GM21515 (cell line): ENCODE measurements around the gene TRABD2B.

Experiments used
- ATAC-seq: cut with Tn5 transposase; IDR thresholded peaks from one replicate; pipeline ENCODE4 v1.9.1; 2021; ENCODE audit not compliant: unreplicated experiment

Gene TRABD2B

GRCh38 chr1:47742890-47743760 lies 254.1 kb downstream of the TRABD2B start:
- no peak for ATAC-seq

- no peak for ATAC-seq
Measured at GRCh38 chr1:47738560-47739182, 258.5 kb downstream of the TRABD2B start.

- ATAC-seq: no peak
Measured at GRCh38 chr1:47732489-47732888, 264.7 kb downstream of the TRABD2B start.

GRCh38 chr1:47731730-47732129 lies 265.5 kb downstream of the TRABD2B start:
- no peak for ATAC-seq

GRCh38 chr1:47729685-47730084 lies 267.5 kb downstream of the TRABD2B start:
- ATAC-seq: no peak

GRCh38 chr1:47727697-47728085 lies 269.5 kb downstream of the TRABD2B start:
- no peak for ATAC-seq

GRCh38 chr1:47727051-47727696 lies 270.0 kb downstream of the TRABD2B start:
- ATAC-seq: no peak

GRCh38 chr1:47725992-47726855 lies 271.0 kb downstream of the TRABD2B start:
- ATAC-seq: peak; percentile 96

GRCh38 chr1:47725511-47725991 lies 271.6 kb downstream of the TRABD2B start:
- ATAC-seq: no peak

- ATAC-seq: no peak
Measured at GRCh38 chr1:47725000-47725473, 272.1 kb downstream of the TRABD2B start.

- no peak for ATAC-seq
Measured at GRCh38 chr1:47724432-47724999, 272.7 kb downstream of the TRABD2B start.

GRCh38 chr1:47722909-47723580 lies 274.1 kb downstream of the TRABD2B start:
- ATAC-seq: no peak

GRCh38 chr1:47722101-47722500 lies 275.1 kb downstream of the TRABD2B start:
- ATAC-seq: no peak

- ATAC-seq: no peak
Measured at GRCh38 chr1:47720111-47720510, 277.1 kb downstream of the TRABD2B start.

GRCh38 chr1:47717341-47717740 lies 279.8 kb downstream of the TRABD2B start:
- ATAC-seq: no peak

GRCh38 chr1:47713975-47714767 lies 283.0 kb downstream of the TRABD2B start:
- ATAC-seq: no peak

GRCh38 chr1:47713333-47713953 lies 283.7 kb downstream of the TRABD2B start:
- ATAC-seq: no peak

GRCh38 chr1:47712596-47713299 lies 284.4 kb downstream of the TRABD2B start:
- no peak for ATAC-seq
